ENCODE data around the gene OSBPL8. TPM values are rescaled to one million over a fixed set of nuclear protein-coding genes. Genes with fewer than 3 reads are reported as not detected.

The OSBPL8 gene
- total RNA-seq, 1 experiment from 2014 or later, result 81.7 TPM

DNA sequence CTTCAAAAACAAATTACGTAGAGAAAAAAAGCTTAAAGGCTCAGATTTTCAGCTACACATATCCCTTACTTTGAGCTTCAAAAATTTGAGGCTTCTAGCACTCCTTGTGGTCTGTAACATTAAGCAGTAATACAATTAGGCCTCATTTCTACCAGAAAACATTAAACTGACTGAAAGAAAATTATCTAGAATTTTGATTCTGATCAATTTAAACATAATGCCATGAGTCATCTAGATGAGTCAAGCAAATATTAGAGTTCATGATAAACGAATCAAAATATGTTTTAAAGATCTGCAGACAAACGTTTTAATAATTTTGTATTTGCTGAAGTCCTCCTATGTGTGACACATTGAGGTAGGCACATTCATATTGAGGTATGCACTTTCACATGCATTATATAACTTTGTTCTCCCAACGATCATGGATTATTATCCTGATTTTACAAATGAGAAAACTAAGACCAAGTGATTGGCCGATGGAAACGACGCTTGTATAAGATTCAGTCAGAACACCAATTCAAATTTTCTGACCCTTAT lies 4.3 kb downstream of the OSBPL8 start (continued):
- TF ChIP-seq, protein P1, sequence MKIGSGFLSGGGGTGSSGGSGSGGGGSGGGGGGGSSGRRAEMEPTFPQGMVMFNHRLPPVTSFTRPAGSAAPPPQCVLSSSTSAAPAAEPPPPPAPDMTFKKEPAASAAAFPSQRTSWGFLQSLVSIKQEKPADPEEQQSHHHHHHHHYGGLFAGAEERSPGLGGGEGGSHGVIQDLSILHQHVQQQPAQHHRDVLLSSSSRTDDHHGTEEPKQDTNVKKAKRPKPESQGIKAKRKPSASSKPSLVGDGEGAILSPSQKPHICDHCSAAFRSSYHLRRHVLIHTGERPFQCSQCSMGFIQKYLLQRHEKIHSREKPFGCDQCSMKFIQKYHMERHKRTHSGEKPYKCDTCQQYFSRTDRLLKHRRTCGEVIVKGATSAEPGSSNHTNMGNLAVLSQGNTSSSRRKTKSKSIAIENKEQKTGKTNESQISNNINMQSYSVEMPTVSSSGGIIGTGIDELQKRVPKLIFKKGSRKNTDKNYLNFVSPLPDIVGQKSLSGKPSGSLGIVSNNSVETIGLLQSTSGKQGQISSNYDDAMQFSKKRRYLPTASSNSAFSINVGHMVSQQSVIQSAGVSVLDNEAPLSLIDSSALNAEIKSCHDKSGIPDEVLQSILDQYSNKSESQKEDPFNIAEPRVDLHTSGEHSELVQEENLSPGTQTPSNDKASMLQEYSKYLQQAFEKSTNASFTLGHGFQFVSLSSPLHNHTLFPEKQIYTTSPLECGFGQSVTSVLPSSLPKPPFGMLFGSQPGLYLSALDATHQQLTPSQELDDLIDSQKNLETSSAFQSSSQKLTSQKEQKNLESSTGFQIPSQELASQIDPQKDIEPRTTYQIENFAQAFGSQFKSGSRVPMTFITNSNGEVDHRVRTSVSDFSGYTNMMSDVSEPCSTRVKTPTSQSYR (CRISPR knock-in tag; IDR thresholded peaks at IDR 0.05), result no peak
- TF ChIP-seq GABPB1 (CRISPR knock-in tag; IDR thresholded peaks at IDR 0.05), result no peak
- no peak for TF ChIP-seq ZBTB43 (CRISPR knock-in tag; IDR thresholded peaks at IDR 0.05)
- TF ChIP-seq ZNF219 (CRISPR knock-in tag; IDR thresholded peaks at IDR 0.05; ENCODE audit: borderline replicate concordance), result no peak
- TF ChIP-seq SMAD3 (CRISPR knock-in tag; IDR thresholded peaks at IDR 0.05; ENCODE audit: borderline replicate concordance), result no peak
- TF ChIP-seq KAT7 (CRISPR knock-in tag; IDR thresholded peaks at IDR 0.05; ENCODE audit: borderline replicate concordance), result no peak
- TF ChIP-seq RELA (CRISPR knock-in tag; IDR thresholded peaks at IDR 0.05; ENCODE audit: borderline replicate concordance), result no peak
- no peak for TF ChIP-seq E2F4 (CRISPR knock-in tag; IDR thresholded peaks at IDR 0.05; ENCODE audit: borderline replicate concordance, low read depth)
- TF ChIP-seq RORB (CRISPR knock-in tag; IDR thresholded peaks at IDR 0.05), result no peak
- no peak for TF ChIP-seq ATF3 (CRISPR knock-in tag; conservative IDR thresholded peaks at IDR 0.05)
- TF ChIP-seq, protein P2, sequence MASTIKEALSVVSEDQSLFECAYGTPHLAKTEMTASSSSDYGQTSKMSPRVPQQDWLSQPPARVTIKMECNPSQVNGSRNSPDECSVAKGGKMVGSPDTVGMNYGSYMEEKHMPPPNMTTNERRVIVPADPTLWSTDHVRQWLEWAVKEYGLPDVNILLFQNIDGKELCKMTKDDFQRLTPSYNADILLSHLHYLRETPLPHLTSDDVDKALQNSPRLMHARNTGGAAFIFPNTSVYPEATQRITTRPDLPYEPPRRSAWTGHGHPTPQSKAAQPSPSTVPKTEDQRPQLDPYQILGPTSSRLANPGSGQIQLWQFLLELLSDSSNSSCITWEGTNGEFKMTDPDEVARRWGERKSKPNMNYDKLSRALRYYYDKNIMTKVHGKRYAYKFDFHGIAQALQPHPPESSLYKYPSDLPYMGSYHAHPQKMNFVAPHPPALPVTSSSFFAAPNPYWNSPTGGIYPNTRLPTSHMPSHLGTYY (CRISPR knock-in tag; IDR thresholded peaks at IDR 0.05), result no peak

DNA sequence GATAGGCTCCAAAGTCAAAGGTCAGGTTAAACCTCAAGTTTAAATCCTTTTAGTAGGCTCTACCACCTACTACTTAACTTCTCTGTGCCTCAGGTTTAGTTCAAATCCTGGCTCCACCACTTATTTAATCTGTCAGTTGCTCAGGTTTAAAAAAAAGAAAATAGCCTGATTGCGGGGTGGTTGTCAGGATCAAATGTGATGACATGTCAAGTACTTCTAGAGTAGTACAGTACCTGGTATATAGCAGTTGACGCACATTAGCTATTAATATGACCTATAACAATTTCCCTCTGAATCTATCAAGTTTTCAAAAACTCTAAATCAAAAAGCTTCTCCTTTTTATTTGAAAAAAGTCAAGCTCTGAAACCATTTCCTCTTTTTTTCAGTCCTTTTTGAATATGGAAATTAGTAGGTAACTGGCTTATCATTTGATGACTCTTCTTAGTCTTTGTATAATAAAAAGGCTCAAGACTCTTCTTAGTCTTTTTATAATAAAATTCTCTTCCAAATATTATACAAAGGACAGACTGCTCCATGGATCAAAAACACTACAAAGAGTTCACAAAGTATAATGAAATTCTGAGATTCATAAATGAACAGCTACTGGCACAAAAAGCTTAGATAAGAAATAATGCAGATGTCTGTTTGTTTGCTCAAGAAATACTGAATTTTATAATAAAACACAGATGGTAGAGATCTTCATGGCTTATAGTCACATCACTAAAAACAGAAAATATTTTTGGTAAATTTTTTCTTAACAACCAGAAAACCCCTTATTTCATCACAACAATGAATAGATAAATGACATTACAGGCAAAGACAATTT lies 5.0 kb downstream of the OSBPL8 start:
- no peaks in the 10 kb centered on the region for H3K36me3 Mint-ChIP-seq
- H3K4me3 Mint-ChIP-seq, result no peak overlapping the region
- DNase-seq (ENCODE audit: low spot score) (no peak), ATAC-seq (no peak)
- no peaks in the 10 kb centered on the region for H3K9me3 Mint-ChIP-seq
- POLR2A ChIA-PET, result no interaction called here
- H3K4me1 Mint-ChIP-seq, result peaks cover 47% of the 10 kb centered on the region
- no peaks in the 10 kb centered on the region for H3K27me3 Mint-ChIP-seq (ENCODE audit: low read depth)
- no peak overlapping the region for H3K27ac Mint-ChIP-seq
- CTCF ChIA-PET, result interaction anchor here (1.4 kb wide), 1 partner anchor 241 kb away, joined by 5 read pairs; no protein-coding TSS in a partner anchor
- no peak for TF ChIP-seq NR3C1 (CRISPR knock-in tag; conservative IDR thresholded peaks at IDR 0.05; ENCODE audit: low read depth)
- no peak for TF ChIP-seq ESRRA (CRISPR knock-in tag; IDR thresholded peaks at IDR 0.05; ENCODE audit: borderline replicate concordance)
- TF ChIP-seq, protein P3, sequence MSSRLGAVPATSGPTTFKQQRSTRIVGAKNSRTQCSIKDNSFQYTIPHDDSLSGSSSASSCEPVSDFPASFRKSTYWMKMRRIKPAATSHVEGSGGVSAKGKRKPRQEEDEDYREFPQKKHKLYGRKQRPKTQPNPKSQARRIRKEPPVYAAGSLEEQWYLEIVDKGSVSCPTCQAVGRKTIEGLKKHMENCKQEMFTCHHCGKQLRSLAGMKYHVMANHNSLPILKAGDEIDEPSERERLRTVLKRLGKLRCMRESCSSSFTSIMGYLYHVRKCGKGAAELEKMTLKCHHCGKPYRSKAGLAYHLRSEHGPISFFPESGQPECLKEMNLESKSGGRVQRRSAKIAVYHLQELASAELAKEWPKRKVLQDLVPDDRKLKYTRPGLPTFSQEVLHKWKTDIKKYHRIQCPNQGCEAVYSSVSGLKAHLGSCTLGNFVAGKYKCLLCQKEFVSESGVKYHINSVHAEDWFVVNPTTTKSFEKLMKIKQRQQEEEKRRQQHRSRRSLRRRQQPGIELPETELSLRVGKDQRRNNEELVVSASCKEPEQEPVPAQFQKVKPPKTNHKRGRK (CRISPR knock-in tag; IDR thresholded peaks at IDR 0.05; ENCODE audit: borderline replicate concordance), result no peak
- TF ChIP-seq ATF3 (CRISPR knock-in tag; conservative IDR thresholded peaks at IDR 0.05), result no peak
- no peak for TF ChIP-seq ZNF317 (CRISPR knock-in tag; IDR thresholded peaks at IDR 0.05; ENCODE audit: borderline replicate concordance, low read depth)
- TF ChIP-seq FOXP1 (CRISPR knock-in tag; IDR thresholded peaks at IDR 0.05; ENCODE audit: borderline replicate concordance), result no peak
- no peak for TF ChIP-seq ZNF232 (CRISPR knock-in tag; IDR thresholded peaks at IDR 0.05)
- no peak for TF ChIP-seq MLX (CRISPR knock-in tag; IDR thresholded peaks at IDR 0.05)
- no peak for TF ChIP-seq CTCF (IDR thresholded peaks at IDR 0.05)
- TF ChIP-seq E2F1 (CRISPR knock-in tag; IDR thresholded peaks at IDR 0.05), result no peak

All from WTC11 (cell line).